Lower leg skin (tissue), 4 donors: Measurements from ENCODE around the gene KCNJ6. TPM values are rescaled to one million over a fixed set of nuclear protein-coding genes. Genes with fewer than 3 reads are reported as not detected.

Experiments
- DNase-seq, 2 donors: peaks; one replicate each; pipeline ENCODE4 v3.0.0-alpha.2; 2019; ENCODE audit warnings: low spot score in 2 of 2
- H3K4me3 ChIP-seq: fragments of 200-600 bp; sonication (generic); 2 replicates; pipeline ENCODE4 v1.5.1; 2017; ENCODE audit warnings: mild to moderate bottlenecking, low read depth; ENCODE audit not compliant: poor library complexity, severe bottlenecking
- CTCF ChIP-seq, 3 donors: fragments of 450-650 bp; IDR thresholded peaks; one replicate each; pipeline ENCODE4 v1.5.1; 2016; ENCODE audit warnings: antibody characterized with exemption in 3 of 3, mild to moderate bottlenecking in 3 of 3, moderate library complexity in 2 of 3
- POLR2A ChIP-seq, 2 donors: fragments of 450-650 bp; IDR thresholded peaks; one replicate each; pipeline ENCODE4 v1.6.1; 2016 to 2017; ENCODE audit warnings: antibody characterized with exemption in 2 of 2, mild to moderate bottlenecking in 1 of 2, moderate library complexity in 1 of 2
- WGBS, 2 donors: methylation state at CpG; one replicate each; pipeline ENCODE4 v1.1.5; 2018; 5-methylcytosine and 5-hydroxymethylcytosine counted together
- intact Hi-C: fragments of 100-400 bp; cut with DNase I; formaldehyde crosslinking; loops from one replicate; pipeline ENCODE4 v1.15.0; 2023; ENCODE audit warnings: low total_unique reads
- total RNA-seq, 4 donors: library from RNA; depleted of rRNA; stranded (reverse); fragments of >200 nt; gene quantifications; one replicate each; pipeline ENCODE4 v1.1.0, GENCODE V29; 2016

KCNJ6 gene
- total RNA-seq, 4 donors from 2014 or later: 0.04 TPM; not detected in 3

- TF ChIP-seq POLR2A (IDR thresholded peaks at IDR 0.05) (no peak), CTCF (IDR thresholded peaks at IDR 0.05) (no peak)
- 4 to 7% methylated on average over 28 of the region's 28 CpGs for WGBS, 2 donors
- intact Hi-C loops: no loop called here
- no peak overlapping the region for H3K4me3 ChIP-seq
- no peak for DNase-seq
Observed at GRCh38 chr21:37915497-37915911, 753 bp downstream of the KCNJ6 start.

- no peak for TF ChIP-seq POLR2A (IDR thresholded peaks at IDR 0.05)
- TF ChIP-seq CTCF (IDR thresholded peaks at IDR 0.05): no peak
- DNase-seq: no peak
- no peak overlapping the region for H3K4me3 ChIP-seq
- intact Hi-C loops: no loop called here
Observed at GRCh38 chr21:37912616-37913015, 3.6 kb downstream of the KCNJ6 start.

DNA sequence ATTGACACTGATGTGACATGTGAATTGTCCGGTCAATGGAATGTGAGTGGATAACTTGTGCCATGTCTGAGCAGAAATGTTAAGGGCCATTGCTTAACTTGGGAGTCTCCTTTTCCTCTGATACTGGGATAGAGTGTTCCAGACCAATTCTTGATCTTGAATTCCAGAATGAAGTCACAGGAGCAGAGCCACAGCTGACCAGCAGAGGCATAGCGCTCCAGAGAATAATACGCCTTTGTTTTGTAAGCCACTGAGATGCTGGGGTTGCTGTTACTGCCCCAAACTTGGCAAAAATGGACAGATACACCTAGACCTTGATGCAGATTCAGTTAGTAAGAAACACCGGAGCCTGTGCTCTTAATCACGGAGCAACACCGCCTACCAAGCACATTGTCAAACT is 6.3 kb downstream of the KCNJ6 start:
- intact Hi-C loops: no loop called here
- no peak overlapping the region for H3K4me3 ChIP-seq
- 74 to 89% methylated on average over 6 of the region's 6 CpGs for WGBS, 2 donors
- no peak for DNase-seq
- no peak for TF ChIP-seq CTCF (IDR thresholded peaks at IDR 0.05)

DNA sequence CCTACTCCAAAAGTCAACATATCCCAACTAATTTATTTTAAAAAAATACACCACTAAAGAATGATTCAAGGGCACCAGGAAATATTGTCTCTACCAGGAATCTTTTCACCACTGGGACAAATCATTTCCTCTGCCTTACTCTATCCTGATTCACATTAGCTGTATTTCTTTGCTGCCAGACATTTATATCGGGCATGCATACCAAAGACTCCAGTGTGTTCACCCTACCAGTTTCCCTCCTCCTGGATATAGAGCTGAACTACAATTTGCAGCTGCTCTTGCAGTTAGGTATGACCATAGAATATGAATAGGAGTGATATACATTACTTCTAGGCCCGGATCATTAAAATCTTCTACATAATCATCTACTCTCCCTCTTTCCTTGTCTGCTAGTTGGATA is 7.6 kb downstream of the KCNJ6 start:
- intact Hi-C loops: no loop called here
- no peak for DNase-seq
- TF ChIP-seq CTCF (IDR thresholded peaks at IDR 0.05): no peak
- no peak for TF ChIP-seq POLR2A (IDR thresholded peaks at IDR 0.05)
- WGBS, 2 donors: 75 to 76% methylated on average over 2 of the region's 2 CpGs
- H3K4me3 ChIP-seq: no peak overlapping the region

GRCh38 chr21:37907076-37907475 is 9.2 kb downstream of the KCNJ6 start:
- TF ChIP-seq CTCF (IDR thresholded peaks at IDR 0.05) (no peak), POLR2A (IDR thresholded peaks at IDR 0.05) (no peak)
- WGBS, 2 donors: 70 to 71% methylated on average over 4 of the region's 4 CpGs
- no peak overlapping the region for H3K4me3 ChIP-seq
- no peak for DNase-seq
- intact Hi-C loops: no loop called here

DNA sequence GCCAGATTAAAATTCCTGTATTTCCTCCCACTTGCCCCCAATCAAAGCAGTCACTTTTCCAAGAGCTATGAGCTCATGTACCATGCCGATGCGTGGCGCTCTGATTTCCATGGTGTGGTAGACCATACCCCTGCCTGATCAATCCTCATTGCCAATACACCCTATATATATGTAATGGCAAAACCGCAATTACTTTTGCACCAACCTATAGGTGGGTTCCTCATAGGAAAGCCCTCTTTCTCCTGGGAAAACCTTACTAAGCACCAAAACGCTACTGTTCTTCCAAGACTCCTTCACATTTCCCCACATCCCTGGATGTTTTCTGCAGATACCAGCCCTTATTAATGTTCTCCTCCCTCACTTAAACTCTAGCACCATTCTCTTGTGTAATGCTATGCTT is 11.0 kb downstream of the KCNJ6 start:
- no peak for DNase-seq
- intact Hi-C loops: no loop called here
- TF ChIP-seq POLR2A (IDR thresholded peaks at IDR 0.05): no peak
- no peak for TF ChIP-seq CTCF (IDR thresholded peaks at IDR 0.05)
- 78 to 89% methylated on average over 5 of the region's 5 CpGs for WGBS, 2 donors
- H3K4me3 ChIP-seq: no peak overlapping the region
